ENCODE data around the gene NKAIN1. TPM values are rescaled to one million over a fixed set of nuclear protein-coding genes. Genes with fewer than 3 reads are reported as not detected.
"Not testable (repeated sequence)": the region's sequence is repeated elsewhere in the genome, so short reads cannot be mapped to it uniquely, and the experiment has no call there.

The NKAIN1 gene
- total RNA-seq, 4 donors from 2014 or later, result not detected

DNA sequence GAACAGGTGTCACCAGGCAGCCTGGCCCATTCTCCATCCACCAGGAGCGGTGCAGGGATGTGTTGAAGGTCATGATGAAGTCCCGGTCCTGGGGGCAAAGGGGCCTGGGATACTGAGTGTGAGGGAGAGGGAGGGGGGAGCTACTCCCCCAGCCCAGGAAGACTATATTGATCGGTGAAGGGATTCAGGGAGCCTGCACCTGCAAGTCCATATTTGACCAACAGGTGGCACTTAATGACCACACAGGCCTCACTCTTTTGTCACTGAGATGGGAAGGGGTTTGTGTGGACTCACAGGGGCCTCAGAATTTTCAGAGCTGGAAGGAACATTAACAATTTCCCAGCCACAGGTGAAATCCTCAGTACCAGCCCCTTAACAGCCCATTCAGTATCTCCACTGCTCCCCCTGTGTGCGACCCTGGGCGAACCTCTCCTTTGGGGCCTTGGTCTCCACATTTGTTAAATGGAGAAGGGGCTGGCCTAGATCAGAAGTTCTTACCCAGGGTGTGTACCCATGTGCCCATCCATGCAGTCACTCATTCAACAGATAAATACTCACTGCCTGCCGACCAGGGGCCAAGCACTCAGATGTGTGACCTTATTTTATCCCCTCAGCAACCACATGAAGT lies 55.6 kb downstream of the NKAIN1 start:
- DNase-seq (ENCODE audit: low spot score) (no peak), ATAC-seq (ENCODE audit: low FRiP score) (no peak)
- TF ChIP-seq, protein P1, sequence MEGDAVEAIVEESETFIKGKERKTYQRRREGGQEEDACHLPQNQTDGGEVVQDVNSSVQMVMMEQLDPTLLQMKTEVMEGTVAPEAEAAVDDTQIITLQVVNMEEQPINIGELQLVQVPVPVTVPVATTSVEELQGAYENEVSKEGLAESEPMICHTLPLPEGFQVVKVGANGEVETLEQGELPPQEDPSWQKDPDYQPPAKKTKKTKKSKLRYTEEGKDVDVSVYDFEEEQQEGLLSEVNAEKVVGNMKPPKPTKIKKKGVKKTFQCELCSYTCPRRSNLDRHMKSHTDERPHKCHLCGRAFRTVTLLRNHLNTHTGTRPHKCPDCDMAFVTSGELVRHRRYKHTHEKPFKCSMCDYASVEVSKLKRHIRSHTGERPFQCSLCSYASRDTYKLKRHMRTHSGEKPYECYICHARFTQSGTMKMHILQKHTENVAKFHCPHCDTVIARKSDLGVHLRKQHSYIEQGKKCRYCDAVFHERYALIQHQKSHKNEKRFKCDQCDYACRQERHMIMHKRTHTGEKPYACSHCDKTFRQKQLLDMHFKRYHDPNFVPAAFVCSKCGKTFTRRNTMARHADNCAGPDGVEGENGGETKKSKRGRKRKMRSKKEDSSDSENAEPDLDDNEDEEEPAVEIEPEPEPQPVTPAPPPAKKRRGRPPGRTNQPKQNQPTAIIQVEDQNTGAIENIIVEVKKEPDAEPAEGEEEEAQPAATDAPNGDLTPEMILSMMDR (IDR thresholded peaks at IDR 0.05), result peak in 1 of 3 donors; percentile 15

DNA sequence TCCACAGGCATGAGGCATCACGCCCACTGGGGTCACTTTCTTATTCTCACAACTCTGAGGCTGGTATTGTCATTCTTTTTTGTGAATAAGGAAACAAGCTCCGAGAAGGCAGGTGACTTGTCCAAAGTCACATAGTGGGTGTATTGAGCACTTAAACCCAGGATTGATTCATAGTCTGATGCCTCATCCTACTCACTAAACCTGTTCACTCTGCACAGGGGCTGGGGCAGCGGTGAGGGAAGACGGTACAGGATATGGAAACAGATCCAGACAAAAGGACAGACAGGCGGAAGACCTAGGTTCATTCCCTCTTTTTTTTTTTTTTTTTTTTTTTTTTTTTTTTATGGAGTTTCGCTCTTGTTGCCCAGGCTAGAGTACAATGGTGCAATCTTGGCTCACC lies 56.6 kb downstream of the NKAIN1 start:
- DNase-seq (ENCODE audit: low spot score), result no peak
- TF ChIP-seq, protein P1 (IDR thresholded peaks at IDR 0.05), result no peak
- no peak for ATAC-seq (ENCODE audit: low FRiP score)

DNA sequence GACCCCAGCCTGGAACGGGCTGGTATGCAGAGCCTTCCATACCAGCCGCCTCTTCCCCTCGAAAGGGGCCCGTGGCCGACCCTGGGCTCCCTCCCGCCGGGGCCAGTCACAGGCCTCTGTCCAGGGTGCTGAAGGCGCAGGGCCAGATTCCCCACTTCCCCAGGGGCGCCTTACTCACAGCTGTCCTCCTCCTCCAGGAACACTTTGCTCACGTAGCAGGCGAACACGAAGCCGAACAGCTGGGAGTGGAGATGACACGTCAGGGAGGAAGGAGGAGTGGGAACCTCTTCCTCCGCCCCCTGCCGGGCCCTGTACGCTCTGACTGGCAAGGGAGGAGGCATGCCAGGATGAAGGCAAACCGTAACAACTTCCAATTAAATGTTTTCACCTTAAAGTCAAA lies 57.3 kb downstream of the NKAIN1 start:
- TF ChIP-seq, protein P1 (IDR thresholded peaks at IDR 0.05), result peak in 1 of 3 donors; percentile 18
- ATAC-seq (ENCODE audit: low FRiP score) (peak; percentile 92), DNase-seq (ENCODE audit: low spot score) (peak; percentile 70)

DNA sequence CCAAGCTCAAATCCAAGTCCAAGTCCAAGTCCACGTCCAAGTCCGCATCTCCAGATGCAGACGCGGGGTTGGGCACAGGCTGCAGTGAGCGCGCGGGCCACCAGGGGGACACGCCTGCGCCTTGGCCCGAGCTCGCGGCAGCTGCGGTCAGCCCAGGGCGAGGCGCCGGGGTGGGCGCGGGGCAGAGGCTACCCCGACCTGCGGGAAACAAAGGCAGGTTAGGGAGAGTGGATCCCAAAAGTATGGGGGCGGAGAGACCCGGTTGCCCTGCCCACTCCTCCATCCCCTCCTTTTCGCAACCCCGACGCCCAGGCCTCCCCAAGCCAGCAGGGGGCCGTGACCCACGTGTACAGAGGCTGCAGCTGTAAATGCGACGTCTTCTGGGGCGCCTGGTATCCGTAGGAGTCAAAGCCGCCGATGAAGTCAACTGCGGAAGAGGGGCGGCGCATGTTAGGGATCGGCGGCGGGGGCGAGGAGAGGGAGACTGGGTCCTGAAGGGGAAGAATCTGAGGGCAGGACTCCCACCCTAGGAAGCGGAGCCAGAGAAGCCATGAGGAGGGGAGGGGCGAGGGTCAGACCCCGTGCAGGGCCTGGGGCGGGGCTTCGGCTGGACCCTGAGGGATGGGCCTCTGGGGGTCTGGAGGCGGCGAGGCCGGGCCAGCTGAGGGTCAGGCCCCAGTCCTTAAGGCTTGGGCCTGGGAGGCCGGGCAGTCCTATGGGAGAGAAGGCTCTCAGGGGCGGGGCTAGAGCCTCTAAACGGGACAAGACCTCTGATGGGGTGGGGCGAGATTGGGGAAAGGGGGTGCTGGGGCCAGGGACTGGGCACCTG lies 58.0 kb downstream of the NKAIN1 start:
- ATAC-seq (ENCODE audit: low FRiP score) (peak; percentile 25), DNase-seq (ENCODE audit: low spot score) (no peak)
- TF ChIP-seq, protein P1 (IDR thresholded peaks at IDR 0.05), result no peak

DNA sequence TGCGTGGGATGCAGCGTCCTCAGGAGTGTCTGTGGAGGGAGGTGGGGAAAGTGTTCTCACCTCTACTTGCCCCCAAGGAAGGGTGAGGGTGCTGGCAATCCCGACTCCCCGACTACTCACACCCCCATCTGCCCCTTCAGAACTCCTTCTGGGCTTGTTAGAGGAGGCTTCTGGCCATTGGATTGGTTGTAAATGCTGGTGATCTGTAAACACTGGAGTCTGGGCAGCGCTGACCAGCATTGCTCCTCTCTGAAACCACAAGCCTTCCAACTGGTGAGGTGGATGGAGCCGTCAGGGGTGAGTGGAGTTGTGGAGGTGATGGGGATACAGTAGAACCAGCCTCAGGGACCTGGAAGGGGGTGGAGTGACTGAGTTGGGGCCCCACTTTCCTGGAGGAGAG lies 59.3 kb downstream of the NKAIN1 start:
- DNase-seq (ENCODE audit: low spot score) (no peak), ATAC-seq (ENCODE audit: low FRiP score) (no peak)
- TF ChIP-seq, protein P1 (IDR thresholded peaks at IDR 0.05), result no peak

DNA sequence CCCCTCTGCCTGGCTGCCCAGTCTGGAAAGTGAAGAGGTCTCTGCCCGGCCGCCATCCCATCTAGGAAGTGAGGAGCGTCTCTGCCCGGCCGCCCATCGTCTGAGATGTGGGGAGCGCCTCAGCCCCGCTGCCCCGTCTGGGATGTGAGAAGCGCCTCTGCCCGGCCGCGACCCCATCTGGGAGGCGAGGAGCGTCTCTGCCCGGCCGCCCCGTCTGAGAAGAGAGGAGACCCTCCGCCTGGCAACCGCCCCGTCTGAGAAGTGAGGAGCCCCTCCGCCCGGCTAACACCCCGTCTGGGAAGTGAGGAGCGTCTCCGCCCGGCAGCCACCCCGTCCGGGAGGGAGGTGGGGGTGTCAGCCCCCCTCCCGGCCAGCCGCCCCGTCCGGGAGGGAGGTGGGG lies 63.4 kb downstream of the NKAIN1 start:
- ATAC-seq (ENCODE audit: low FRiP score); DNase-seq (ENCODE audit: low spot score): not testable (repeated sequence)

DNA sequence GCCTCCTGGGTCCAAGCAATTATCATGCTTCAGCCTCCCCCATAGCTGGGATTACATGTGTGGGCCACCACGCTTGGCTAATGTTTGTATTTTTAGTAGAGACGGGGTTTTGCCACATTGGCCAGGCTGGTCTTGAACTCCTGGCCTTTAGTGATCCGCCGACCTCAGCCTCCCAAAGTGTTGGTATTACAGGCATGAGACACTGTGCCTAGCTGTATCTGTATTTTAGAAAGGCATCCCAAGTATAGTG lies 69.3 kb downstream of the NKAIN1 start:
- no peak for DNase-seq (ENCODE audit: low spot score)
- TF ChIP-seq, protein P1 (IDR thresholded peaks at IDR 0.05), result no peak
- no peak for ATAC-seq (ENCODE audit: low FRiP score)

Data from omental fat pad (tissue), 4 donors.